KOPT-K1 (cell line): ENCODE data around the gene FAM81B.
"Not testable (repeated sequence)": the region's sequence is repeated elsewhere in the genome, so short reads cannot be mapped to it uniquely, and the experiment has no call there.

ENCODE experiments used
- H3K27ac ChIP-seq: fragments of 200-600 bp; sonication (generic); 2 replicates; pipeline ENCODE4 v1.5.1; 2016; ENCODE audit warnings: antibody characterized with exemption, mild to moderate bottlenecking, low read depth, low read length; ENCODE audit not compliant: poor library complexity, severe bottlenecking
- H3K36me3 ChIP-seq: fragments of 200-600 bp; sonication (generic); 2 replicates; pipeline ENCODE4 v1.5.1; 2017; ENCODE audit warnings: antibody characterized with exemption, mild to moderate bottlenecking, low read length, moderate library complexity; ENCODE audit not compliant: insufficient read depth
- H3K9me3 ChIP-seq: fragments of 200-600 bp; sonication (generic); 2 replicates; pipeline ENCODE4 v1.5.1; 2017; ENCODE audit warnings: antibody characterized with exemption, low read length, mild to moderate bottlenecking; ENCODE audit not compliant: insufficient read depth, poor library complexity, severe bottlenecking

Gene FAM81B

GRCh38 chr5:95390812-95391492 lies at the start of gene FAM81B:
Gene FAM81B, plus strand, starts transcription at chr5:95391366. Its CDS starts 24 bp downstream, at chr5:95391390.
- Histone ChIP-seq H3K36me3 (no peaks in the 10 kb centered on the region), H3K9me3 (no peaks in the 10 kb centered on the region), H3K27ac (no peak within 1 kb of the TSS)

GRCh38 chr5:95341444-95341843 lies 49.7 kb upstream of the FAM81B start:
- not testable (repeated sequence) for H3K36me3 ChIP-seq, H3K27ac ChIP-seq

GRCh38 chr5:95347506-95348120 lies 43.6 kb upstream of the FAM81B start:
- no peaks in the 10 kb centered on the region for H3K9me3 ChIP-seq

More at GRCh38 chr5:95341444-95341843, 49.7 kb upstream of the FAM81B start:
- not testable (repeated sequence) for H3K9me3 ChIP-seq

GRCh38 chr5:95350631-95351030 lies 40.5 kb upstream of the FAM81B start:
- Histone ChIP-seq H3K36me3 (no peaks in the 10 kb centered on the region), H3K9me3 (no peaks in the 10 kb centered on the region), H3K27ac (no peak overlapping the region)

More at GRCh38 chr5:95347506-95348120, 43.6 kb upstream of the FAM81B start:
- Histone ChIP-seq H3K27ac (no peak overlapping the region), H3K36me3 (no peaks in the 10 kb centered on the region)

DNA sequence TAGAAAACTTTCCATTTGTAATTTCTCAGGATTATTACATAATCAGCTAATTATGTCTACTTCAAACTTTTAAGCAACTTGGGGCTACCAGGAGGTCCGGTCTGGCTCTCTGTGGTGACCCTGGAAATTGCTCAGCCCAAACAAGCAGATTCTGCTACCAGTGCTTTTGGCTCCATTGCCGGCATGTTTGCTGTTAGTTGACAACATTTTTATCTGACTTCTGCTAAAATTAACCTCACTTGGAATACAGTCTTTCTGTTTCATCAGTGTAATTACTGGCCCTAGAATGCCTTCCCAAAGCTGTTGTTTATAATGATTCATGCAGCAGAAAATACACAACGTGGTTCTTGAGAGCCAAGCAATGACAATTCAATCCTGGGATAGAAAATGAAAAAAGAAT lies 38.5 kb upstream of the FAM81B start:
- no peak overlapping the region for H3K27ac ChIP-seq
- H3K36me3 ChIP-seq, result no peaks in the 10 kb centered on the region
- H3K9me3 ChIP-seq, result no peaks in the 10 kb centered on the region

DNA sequence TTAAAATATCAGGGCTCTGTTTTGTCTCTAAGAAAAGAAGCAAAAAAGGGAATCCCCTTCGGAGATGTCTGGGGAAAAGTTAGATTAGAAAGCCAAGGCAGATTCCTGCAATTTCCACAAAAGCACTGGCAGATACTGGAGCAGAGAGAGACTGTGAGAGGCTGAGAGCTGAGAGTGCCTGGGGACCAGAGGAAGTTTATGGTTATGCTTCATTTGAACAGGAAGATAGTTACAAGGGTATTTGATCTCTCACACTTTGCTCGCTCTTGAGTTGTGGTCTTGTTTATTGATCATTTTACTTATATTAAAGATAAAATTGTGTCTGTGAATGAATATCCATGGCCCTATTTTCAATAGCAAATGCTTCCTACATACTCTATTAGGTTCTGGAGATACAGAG lies 32.8 kb upstream of the FAM81B start:
- no peaks in the 10 kb centered on the region for H3K9me3 ChIP-seq
- H3K27ac ChIP-seq, result no peak overlapping the region
- no peaks in the 10 kb centered on the region for H3K36me3 ChIP-seq

GRCh38 chr5:95358848-95359247 lies 32.3 kb upstream of the FAM81B start:
- Histone ChIP-seq H3K27ac (no peak overlapping the region), H3K36me3 (no peaks in the 10 kb centered on the region), H3K9me3 (no peaks in the 10 kb centered on the region)

- not testable (repeated sequence) for H3K36me3 ChIP-seq, H3K27ac ChIP-seq, H3K9me3 ChIP-seq
Observed at GRCh38 chr5:95360667-95361066, 30.5 kb upstream of the FAM81B start.

GRCh38 chr5:95365302-95366095 lies 25.7 kb upstream of the FAM81B start:
- Histone ChIP-seq H3K27ac (no peak overlapping the region), H3K36me3 (no peaks in the 10 kb centered on the region), H3K9me3 (no peaks in the 10 kb centered on the region)

GRCh38 chr5:95369782-95370181 lies 21.4 kb upstream of the FAM81B start:
- Histone ChIP-seq H3K9me3 (no peaks in the 10 kb centered on the region), H3K27ac (no peak overlapping the region), H3K36me3 (no peaks in the 10 kb centered on the region)

DNA sequence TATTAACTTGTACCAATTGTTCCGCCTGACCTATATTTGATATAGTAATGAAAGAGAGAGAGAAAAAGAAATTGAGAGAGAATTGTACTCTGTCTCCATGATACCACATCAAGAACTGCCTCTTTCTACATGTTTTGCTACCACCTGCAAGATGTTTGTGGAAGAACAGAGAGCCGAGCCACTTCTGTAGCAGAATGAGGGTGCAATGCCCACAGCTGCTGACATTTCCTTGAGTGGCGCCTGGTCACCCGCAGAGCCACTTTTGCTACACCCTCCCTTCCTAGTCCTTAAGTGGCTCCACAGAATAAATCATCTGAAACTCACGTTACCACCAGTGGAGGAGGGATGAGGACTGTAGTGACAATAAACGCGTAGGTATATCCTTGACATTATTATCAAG lies 17.1 kb upstream of the FAM81B start:
- no peaks in the 10 kb centered on the region for H3K36me3 ChIP-seq
- no peaks in the 10 kb centered on the region for H3K9me3 ChIP-seq

GRCh38 chr5:95375591-95375990 lies 15.6 kb upstream of the FAM81B start:
- H3K9me3 ChIP-seq, result no peaks in the 10 kb centered on the region
- H3K27ac ChIP-seq, result no peak overlapping the region
- no peaks in the 10 kb centered on the region for H3K36me3 ChIP-seq

More for the DNA sequence above, 17.1 kb upstream of the FAM81B start:
- no peak overlapping the region for H3K27ac ChIP-seq

- Histone ChIP-seq H3K27ac (no peak overlapping the region), H3K36me3 (no peaks in the 10 kb centered on the region), H3K9me3 (no peaks in the 10 kb centered on the region)
Observed at GRCh38 chr5:95379133-95379532, 12.0 kb upstream of the FAM81B start.

DNA sequence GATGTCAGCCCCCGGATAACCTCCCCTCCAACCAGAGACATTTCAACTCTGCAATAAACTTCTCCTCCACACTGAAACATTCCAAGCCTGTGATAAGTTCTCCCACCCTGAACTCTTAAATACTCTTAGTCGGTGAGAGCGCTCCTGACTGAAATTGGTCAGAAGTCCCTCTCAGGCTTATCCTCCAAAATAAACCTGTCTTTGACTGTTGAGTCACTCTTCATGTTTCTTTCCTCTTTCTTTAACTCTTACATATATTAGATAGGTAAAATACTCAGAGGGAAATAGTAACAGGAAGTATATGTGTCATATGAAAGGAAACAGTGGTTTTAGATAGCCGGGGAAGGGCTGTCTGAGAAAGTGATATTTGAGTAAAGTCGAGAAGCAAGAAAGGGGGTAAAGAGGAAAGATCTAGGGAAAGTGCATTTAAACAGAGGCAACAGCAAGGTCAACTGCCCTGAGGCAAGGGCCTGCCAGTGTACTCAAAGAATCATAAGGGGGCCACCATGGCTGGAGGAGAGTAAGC lies 11.0 kb upstream of the FAM81B start:
- H3K36me3 ChIP-seq, result no peaks in the 10 kb centered on the region
- H3K27ac ChIP-seq, result no peak overlapping the region
- H3K9me3 ChIP-seq, result no peaks in the 10 kb centered on the region

DNA sequence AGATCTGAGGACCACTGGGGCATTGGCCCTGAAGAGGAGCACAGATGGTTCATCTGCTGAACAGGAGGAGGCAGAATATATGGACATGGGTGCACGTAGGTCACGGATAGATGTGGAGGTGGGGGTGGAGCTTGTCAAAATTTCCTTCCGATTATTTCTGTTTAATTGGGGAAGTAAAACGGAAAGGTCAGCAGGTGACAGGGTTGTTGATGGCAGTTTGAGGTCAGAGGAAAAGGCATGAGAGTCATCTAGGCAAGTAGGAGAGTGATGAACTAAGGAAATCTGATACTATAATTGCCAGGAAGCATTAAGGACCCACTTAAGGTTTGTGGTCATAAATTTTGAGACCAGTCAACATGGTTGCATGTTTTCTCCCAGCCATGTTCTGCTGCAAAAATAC lies 8.4 kb upstream of the FAM81B start:
- H3K36me3 ChIP-seq, result no peaks in the 10 kb centered on the region
- H3K27ac ChIP-seq, result no peak overlapping the region
- H3K9me3 ChIP-seq, result no peaks in the 10 kb centered on the region
